ENCODE data around the gene NIPBL.
"Not testable (repeated sequence)": the region's sequence is repeated elsewhere in the genome, so short reads cannot be mapped to it uniquely, and the experiment has no call there.

NIPBL gene

DNA sequence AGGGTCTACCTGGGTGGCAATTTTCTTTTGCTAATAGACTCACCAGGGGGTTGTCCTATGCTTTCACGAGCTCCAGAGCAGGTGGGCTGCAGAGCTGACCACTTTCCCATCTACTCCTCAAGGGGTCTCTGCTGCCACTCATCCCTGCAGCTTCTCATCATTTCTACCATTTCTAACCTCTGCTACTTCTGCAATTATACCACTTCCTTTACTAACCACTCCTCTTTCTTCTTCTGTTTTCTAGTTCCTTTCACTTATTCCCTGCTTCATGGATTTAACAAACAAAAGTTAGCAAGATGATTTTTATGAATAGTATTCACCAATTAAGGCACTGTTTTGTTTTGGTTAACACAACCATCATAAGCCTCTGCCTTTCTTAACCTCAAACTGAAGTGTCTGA is 34.5 kb upstream of the NIPBL start:
- CTCF ChIA-PET, result no interaction called here
- DNase-seq (ENCODE audit: low read depth, low spot score), result no peak
- TF ChIP-seq, protein P1, sequence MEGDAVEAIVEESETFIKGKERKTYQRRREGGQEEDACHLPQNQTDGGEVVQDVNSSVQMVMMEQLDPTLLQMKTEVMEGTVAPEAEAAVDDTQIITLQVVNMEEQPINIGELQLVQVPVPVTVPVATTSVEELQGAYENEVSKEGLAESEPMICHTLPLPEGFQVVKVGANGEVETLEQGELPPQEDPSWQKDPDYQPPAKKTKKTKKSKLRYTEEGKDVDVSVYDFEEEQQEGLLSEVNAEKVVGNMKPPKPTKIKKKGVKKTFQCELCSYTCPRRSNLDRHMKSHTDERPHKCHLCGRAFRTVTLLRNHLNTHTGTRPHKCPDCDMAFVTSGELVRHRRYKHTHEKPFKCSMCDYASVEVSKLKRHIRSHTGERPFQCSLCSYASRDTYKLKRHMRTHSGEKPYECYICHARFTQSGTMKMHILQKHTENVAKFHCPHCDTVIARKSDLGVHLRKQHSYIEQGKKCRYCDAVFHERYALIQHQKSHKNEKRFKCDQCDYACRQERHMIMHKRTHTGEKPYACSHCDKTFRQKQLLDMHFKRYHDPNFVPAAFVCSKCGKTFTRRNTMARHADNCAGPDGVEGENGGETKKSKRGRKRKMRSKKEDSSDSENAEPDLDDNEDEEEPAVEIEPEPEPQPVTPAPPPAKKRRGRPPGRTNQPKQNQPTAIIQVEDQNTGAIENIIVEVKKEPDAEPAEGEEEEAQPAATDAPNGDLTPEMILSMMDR (IDR thresholded peaks at IDR 0.05; ENCODE audit: insufficient read depth, low read length, missing control alignments), result no peak
- no peak overlapping the region for H3K4me3 ChIP-seq (ENCODE audit: low read depth, low read length)
- POLR2A ChIA-PET, result no interaction called here

DNA sequence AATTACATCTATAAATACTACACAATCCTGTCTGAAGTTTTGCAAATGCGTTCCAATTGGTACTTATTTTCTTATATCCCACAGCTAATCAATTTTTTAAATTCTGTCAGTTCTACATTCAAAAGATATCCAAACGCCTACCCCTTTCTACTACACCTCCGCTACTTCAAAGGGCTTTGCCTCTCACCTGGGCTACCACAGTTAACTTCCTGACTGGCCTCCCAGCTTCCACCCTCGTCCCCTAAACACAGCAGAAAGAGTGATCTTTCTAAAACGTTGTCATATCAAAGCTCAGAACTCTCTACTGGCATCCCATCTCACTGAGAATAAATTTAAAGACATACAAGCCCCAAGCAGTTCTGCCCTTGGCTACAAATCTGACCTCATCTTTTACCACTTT is 32.3 kb upstream of the NIPBL start:
- POLR2A ChIA-PET, result no interaction called here
- no peak for DNase-seq (ENCODE audit: low read depth, low spot score)
- TF ChIP-seq, protein P1 (IDR thresholded peaks at IDR 0.05; ENCODE audit: insufficient read depth, low read length, missing control alignments), result no peak

DNA sequence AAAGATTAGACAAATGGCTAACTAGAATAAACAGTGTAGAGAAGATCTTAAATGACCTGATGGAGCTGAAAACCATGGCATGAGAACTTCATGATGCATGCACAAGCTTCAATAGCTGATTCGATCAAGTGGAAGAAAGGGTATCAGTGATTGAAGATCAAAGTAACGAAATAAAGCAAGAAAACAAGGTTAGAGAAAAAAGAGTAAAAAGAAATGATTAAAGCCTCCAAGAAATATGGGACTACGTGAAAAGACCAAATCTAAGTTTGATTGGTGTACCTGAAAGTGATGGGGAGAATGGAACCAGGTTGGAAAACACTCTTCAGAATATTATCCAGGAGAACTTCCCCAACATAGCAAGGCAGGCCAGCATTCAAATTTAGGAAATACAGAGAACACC is 28.0 kb upstream of the NIPBL start:
- CTCF ChIA-PET; H3K4me3 ChIP-seq (ENCODE audit: low read depth, low read length); POLR2A ChIA-PET; DNase-seq (ENCODE audit: low read depth, low spot score): not testable (repeated sequence)

More for the DNA sequence above, 32.3 kb upstream of the NIPBL start:
- CTCF ChIA-PET, result no interaction called here
- no peak overlapping the region for H3K4me3 ChIP-seq (ENCODE audit: low read depth, low read length)

DNA sequence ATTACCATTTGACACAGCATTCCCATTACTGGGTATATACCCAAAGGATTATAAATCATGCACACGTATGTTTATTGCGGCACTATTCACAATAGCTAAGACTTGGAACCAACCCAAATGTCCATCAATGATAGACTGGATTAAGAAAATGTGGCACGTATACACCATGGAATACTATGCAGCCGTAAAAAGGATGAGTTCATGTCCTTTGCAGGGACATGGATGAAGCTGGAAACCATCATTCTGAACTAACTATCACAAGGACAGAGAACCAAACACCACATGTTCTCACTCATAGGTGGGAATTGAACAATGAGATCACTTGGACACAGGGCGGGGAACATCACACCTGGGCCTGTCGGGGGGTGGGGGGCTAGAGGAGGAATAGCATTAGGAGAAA is 23.7 kb upstream of the NIPBL start:
- H3K4me3 ChIP-seq (ENCODE audit: low read depth, low read length); CTCF ChIA-PET; POLR2A ChIA-PET; DNase-seq (ENCODE audit: low read depth, low spot score): not testable (repeated sequence)

DNA sequence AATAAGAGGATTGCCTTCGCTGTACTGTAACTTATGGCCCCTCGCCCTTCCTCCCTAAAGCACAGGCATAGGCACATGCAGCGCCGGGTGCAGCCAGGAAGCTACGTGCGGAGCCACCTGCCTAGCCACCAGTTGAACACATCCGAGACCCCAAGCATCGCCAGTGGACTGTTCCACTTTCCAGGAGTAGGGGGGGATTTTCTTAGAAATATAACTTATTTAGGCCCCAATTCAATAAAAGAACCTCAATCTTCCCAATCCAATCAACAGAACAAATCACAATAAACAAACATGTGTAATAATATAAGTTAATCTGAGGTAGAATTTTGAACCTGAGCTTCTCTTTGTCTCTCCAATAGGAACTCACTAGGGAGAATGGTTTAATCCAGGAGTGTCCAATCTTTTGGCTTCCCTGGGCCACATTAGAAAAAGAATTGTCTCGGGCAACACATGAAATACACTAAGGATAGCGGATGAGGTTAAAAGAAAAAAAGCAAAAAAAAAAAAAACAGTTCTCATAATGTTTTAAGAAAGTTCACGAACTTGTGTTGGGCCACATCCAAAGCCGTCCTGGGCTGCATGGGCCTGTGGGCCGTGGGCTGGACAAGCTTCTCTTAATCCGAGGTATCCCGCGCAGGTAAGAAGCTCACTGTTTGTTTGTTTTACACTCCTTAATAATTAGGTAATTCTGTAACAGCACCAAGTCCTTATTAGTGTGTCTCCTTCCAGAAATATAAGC is 22.0 kb upstream of the NIPBL start:
- TF ChIP-seq, protein P1 (IDR thresholded peaks at IDR 0.05; ENCODE audit: insufficient read depth, low read length, missing control alignments), result no peak
- DNase-seq (ENCODE audit: low read depth, low spot score), result no peak
- CTCF ChIA-PET, result interaction anchor here (0.8 to 1.2 kb wide), 4 partner anchors 11 to 124 kb away, joined by 3 read pairs; partner anchors contain the start of gene NIPBL
- POLR2A ChIA-PET, result no interaction called here
- no peak overlapping the region for H3K4me3 ChIP-seq (ENCODE audit: low read depth, low read length)

DNA sequence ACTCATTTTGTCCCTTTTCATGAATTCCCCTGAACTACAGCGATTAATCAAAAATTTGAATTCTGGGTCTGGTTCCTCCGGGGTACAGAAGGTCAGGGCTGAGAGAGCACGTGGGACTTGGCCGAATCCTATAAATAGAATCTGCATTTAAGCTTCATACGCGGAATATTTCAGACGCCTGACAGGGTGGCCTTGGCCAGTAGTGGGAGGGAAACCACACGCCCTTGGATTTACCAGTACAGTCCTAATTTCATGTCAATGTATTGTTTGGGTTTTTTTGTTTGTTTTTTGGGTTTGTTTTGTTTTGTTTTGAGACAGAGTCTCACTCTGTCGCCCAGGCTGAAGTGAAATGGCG is 21.5 kb upstream of the NIPBL start:
- no peak for DNase-seq (ENCODE audit: low read depth, low spot score)
- TF ChIP-seq, protein P1 (IDR thresholded peaks at IDR 0.05; ENCODE audit: insufficient read depth, low read length, missing control alignments), result no peak
- POLR2A ChIA-PET, result no interaction called here
- H3K4me3 ChIP-seq (ENCODE audit: low read depth, low read length), result no peak overlapping the region
- CTCF ChIA-PET, result interaction anchor here (0.8 to 1.2 kb wide), 2 partner anchors 11 to 112 kb away, joined by 3 read pairs; no protein-coding TSS in a partner anchor

DNA sequence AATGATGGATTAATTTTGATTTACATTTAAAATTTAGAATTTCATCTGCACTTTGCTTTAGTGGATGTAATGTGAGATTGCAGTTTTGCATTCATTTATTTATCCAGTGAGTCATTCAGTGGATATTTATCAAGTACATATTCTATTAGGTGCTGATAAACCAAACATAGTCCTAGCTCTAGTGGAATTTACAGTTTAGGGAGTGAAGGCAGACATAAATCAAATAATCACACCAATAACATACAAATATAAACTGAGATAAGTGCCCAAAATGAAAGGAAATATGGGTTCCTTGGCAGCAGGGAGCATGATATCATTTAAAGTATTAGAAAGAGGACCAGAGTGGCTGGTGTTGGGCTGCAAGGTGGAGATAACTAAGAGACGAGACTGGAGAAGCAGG is 14.7 kb upstream of the NIPBL start:
- ChIA-PET CTCF (interaction anchor here (1.2 to 1.4 kb wide), 2 partner anchors 8 to 118 kb away, joined by 4 to 5 read pairs; no protein-coding TSS in a partner anchor), POLR2A (no interaction called here)
- H3K4me3 ChIP-seq (ENCODE audit: low read depth, low read length), result no peak overlapping the region
- no peak for DNase-seq (ENCODE audit: low read depth, low spot score)
- TF ChIP-seq, protein P1 (IDR thresholded peaks at IDR 0.05; ENCODE audit: insufficient read depth, low read length, missing control alignments), result no peak
